ENCODE measurements around the gene ANKS1A. TPM values are rescaled to one million over a fixed set of nuclear protein-coding genes. Genes with fewer than 3 reads are reported as not detected.

The ANKS1A gene
- total and polyA plus RNA-seq, 2 experiments from 2014 or later, result 3.2 to 4.4 TPM

DNA sequence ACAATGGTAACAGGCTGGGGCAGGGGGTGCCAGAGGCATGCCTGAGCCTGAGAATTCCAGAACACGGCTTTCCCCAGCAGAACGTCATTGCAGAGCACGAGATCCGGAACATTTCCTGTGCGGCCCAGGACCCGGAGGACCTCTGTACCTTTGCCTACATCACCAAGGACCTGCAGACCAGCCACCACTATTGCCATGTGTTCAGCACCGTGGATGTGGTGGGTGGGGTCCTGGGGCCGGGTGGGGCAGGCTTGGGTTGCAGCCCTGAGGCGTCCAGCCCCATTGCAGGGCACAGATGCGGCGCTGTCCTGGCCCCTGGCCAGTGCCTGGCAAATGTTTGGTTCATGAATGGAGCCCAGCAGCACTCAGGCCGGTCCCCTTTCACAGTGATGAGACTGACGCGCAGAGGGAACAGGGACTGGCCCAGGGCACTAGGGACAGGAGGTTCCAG is 195.0 kb downstream of the ANKS1A start:
- WGBS, 2 experiments (ENCODE audit: low coverage in 1 of 2, low lambda C conversion rate in 2 of 2, missing lambda C conversion rate in 2 of 2), result 57 to 59% methylated on average over 14 of the region's 14 CpGs
- Histone ChIP-seq H3K4me1 (ENCODE audit: insufficient read depth) (no peaks in the 10 kb centered on the region), H3F3A (ENCODE audit: insufficient read depth) (no peaks in the 10 kb centered on the region), H3K9me2 (ENCODE audit: insufficient read depth) (no peaks in the 10 kb centered on the region), H3K27ac (no peak overlapping the region), H3K4me2 (ENCODE audit: unreplicated experiment) (no peak overlapping the region), H3K9ac (no peak overlapping the region), H2AFZ (no peak overlapping the region), H3K79me2 (ENCODE audit: insufficient read depth) (no peaks in the 10 kb centered on the region), H3K9me3 (ENCODE audit: low read depth) (no peaks in the 10 kb centered on the region), H3K27me3 (replicated peaks; ENCODE audit: insufficient read depth) (no peaks in the 10 kb centered on the region), H3K4me3 (no peak overlapping the region), H4K20me1 (ENCODE audit: insufficient read depth) (no peaks in the 10 kb centered on the region), H3K36me3 (ENCODE audit: low read depth) (no peaks in the 10 kb centered on the region)
- no peak for DNase-seq
- TF ChIP-seq EZH2 (IDR thresholded peaks at IDR 0.05; ENCODE audit: insufficient read depth, poor library complexity, severe bottlenecking), result no peak
- TF ChIP-seq EZH2phosphoT487 (IDR thresholded peaks at IDR 0.05; ENCODE audit: insufficient read depth, low read depth), result no peak
- in situ Hi-C loops (cut with MboI), result no loop called here

- no peaks in the 10 kb centered on the region for H3K9me2 ChIP-seq (ENCODE audit: insufficient read depth)
- H3K27ac ChIP-seq, result no peak overlapping the region
- H3K79me2 ChIP-seq (ENCODE audit: insufficient read depth), result no peaks in the 10 kb centered on the region
- no peaks in the 10 kb centered on the region for H3F3A ChIP-seq (ENCODE audit: insufficient read depth)
- no peaks in the 10 kb centered on the region for H3K36me3 ChIP-seq (ENCODE audit: low read depth)
- TF ChIP-seq EZH2 (IDR thresholded peaks at IDR 0.05; ENCODE audit: insufficient read depth, poor library complexity, severe bottlenecking) (no peak), EZH2phosphoT487 (IDR thresholded peaks at IDR 0.05; ENCODE audit: insufficient read depth, low read depth) (no peak)
- no peaks in the 10 kb centered on the region for H3K9me3 ChIP-seq (ENCODE audit: low read depth)
- no peaks in the 10 kb centered on the region for H3K27me3 ChIP-seq (replicated peaks; ENCODE audit: insufficient read depth)
- H3K9ac ChIP-seq, result no peak overlapping the region
- H3K4me3 ChIP-seq, result no peak overlapping the region
- 88 to 90% methylated on average over 10 to 12 of the region's 12 CpGs for WGBS, 2 experiments (ENCODE audit: low coverage in 1 of 2, low lambda C conversion rate in 2 of 2, missing lambda C conversion rate in 2 of 2)
- H3K4me1 ChIP-seq (ENCODE audit: insufficient read depth), result peaks cover 6% of the 10 kb centered on the region
- no peaks in the 10 kb centered on the region for H4K20me1 ChIP-seq (ENCODE audit: insufficient read depth)
- DNase-seq, result no peak
- in situ Hi-C loops (cut with MboI), result no loop called here
- no peak overlapping the region for H2AFZ ChIP-seq
- H3K4me2 ChIP-seq (ENCODE audit: unreplicated experiment), result no peak overlapping the region
Observed at GRCh38 chr6:35084511-35085203, 195.6 kb downstream of the ANKS1A start.

- Histone ChIP-seq H3K27me3 (replicated peaks; ENCODE audit: insufficient read depth) (no peaks in the 10 kb centered on the region), H3K9ac (no peak overlapping the region), H3K9me3 (ENCODE audit: low read depth) (no peaks in the 10 kb centered on the region), H3K79me2 (ENCODE audit: insufficient read depth) (no peaks in the 10 kb centered on the region), H3K27ac (no peak overlapping the region), H3K4me1 (ENCODE audit: insufficient read depth) (peaks cover 11% of the 10 kb centered on the region), H3K9me2 (ENCODE audit: insufficient read depth) (no peaks in the 10 kb centered on the region), H3K36me3 (ENCODE audit: low read depth) (no peaks in the 10 kb centered on the region), H3K4me3 (no peak overlapping the region), H2AFZ (no peak overlapping the region), H4K20me1 (ENCODE audit: insufficient read depth) (no peaks in the 10 kb centered on the region), H3F3A (ENCODE audit: insufficient read depth) (peaks cover under 1% of the 10 kb centered on the region; the same call in 1 of the 2 replicates), H3K4me2 (ENCODE audit: unreplicated experiment) (no peak overlapping the region)
- no peak for DNase-seq
- no peak for TF ChIP-seq EZH2 (IDR thresholded peaks at IDR 0.05; ENCODE audit: insufficient read depth, poor library complexity, severe bottlenecking)
- no peak for TF ChIP-seq EZH2phosphoT487 (IDR thresholded peaks at IDR 0.05; ENCODE audit: insufficient read depth, low read depth)
- 87 to 90% methylated on average over 28 to 30 of the region's 30 CpGs for WGBS, 2 experiments (ENCODE audit: low coverage in 1 of 2, low lambda C conversion rate in 2 of 2, missing lambda C conversion rate in 2 of 2)
- in situ Hi-C loops (cut with MboI), result no loop called here
Observed at GRCh38 chr6:35085359-35086281, 196.6 kb downstream of the ANKS1A start.

- WGBS, 2 experiments (ENCODE audit: low coverage in 1 of 2, low lambda C conversion rate in 2 of 2, missing lambda C conversion rate in 2 of 2), result 93 to 95% methylated on average over 10 of the region's 10 CpGs
- no peak overlapping the region for H3K4me3 ChIP-seq
- H3K4me1 ChIP-seq (ENCODE audit: insufficient read depth), result peaks cover 17% of the 10 kb centered on the region
- H3F3A ChIP-seq (ENCODE audit: insufficient read depth), result peaks cover 7% of the 10 kb centered on the region; the same call in 1 of the 2 replicates
- in situ Hi-C loops (cut with MboI), result no loop called here
- no peak overlapping the region for H3K27ac ChIP-seq
- no peaks in the 10 kb centered on the region for H4K20me1 ChIP-seq (ENCODE audit: insufficient read depth)
- no peaks in the 10 kb centered on the region for H3K9me3 ChIP-seq (ENCODE audit: low read depth)
- H3K4me2 ChIP-seq (ENCODE audit: unreplicated experiment), result no peak overlapping the region
- H3K27me3 ChIP-seq (replicated peaks; ENCODE audit: insufficient read depth), result no peaks in the 10 kb centered on the region
- DNase-seq, result no peak
- H2AFZ ChIP-seq, result no peak overlapping the region
- H3K9ac ChIP-seq, result no peak overlapping the region
- H3K79me2 ChIP-seq (ENCODE audit: insufficient read depth), result no peaks in the 10 kb centered on the region
- no peaks in the 10 kb centered on the region for H3K36me3 ChIP-seq (ENCODE audit: low read depth)
- no peaks in the 10 kb centered on the region for H3K9me2 ChIP-seq (ENCODE audit: insufficient read depth)
- no peak for TF ChIP-seq EZH2phosphoT487 (IDR thresholded peaks at IDR 0.05; ENCODE audit: insufficient read depth, low read depth)
- TF ChIP-seq EZH2 (IDR thresholded peaks at IDR 0.05; ENCODE audit: insufficient read depth, poor library complexity, severe bottlenecking), result no peak
Observed at GRCh38 chr6:35086282-35086632, 197.2 kb downstream of the ANKS1A start.
